HG03139 (cell line): Measurements from ENCODE around the gene KDM8.

Experiments
- ATAC-seq: cut with Tn5 transposase; IDR thresholded peaks from one replicate; pipeline ENCODE4 v1.9.1; 2021; ENCODE audit not compliant: unreplicated experiment

KDM8 gene

GRCh38 chr16:27203507-27204311, at the start of gene KDM8:
Gene KDM8, plus strand, starts transcription at chr16:27203526. Its CDS starts 6,598 bp downstream, at chr16:27210124.
- peak; percentile 70 for ATAC-seq

- no peak for ATAC-seq
Observed at GRCh38 chr16:27154705-27155521, 48.4 kb upstream of the KDM8 start.

- no peak for ATAC-seq
Observed at GRCh38 chr16:27156579-27156978, 46.7 kb upstream of the KDM8 start.

GRCh38 chr16:27161398-27161797, 41.9 kb upstream of the KDM8 start:
- ATAC-seq = no peak

GRCh38 chr16:27164352-27164751, 39.0 kb upstream of the KDM8 start:
- no peak for ATAC-seq

GRCh38 chr16:27165576-27165975, 37.8 kb upstream of the KDM8 start:
- no peak for ATAC-seq

GRCh38 chr16:27168790-27169189, 34.5 kb upstream of the KDM8 start:
- no peak for ATAC-seq

GRCh38 chr16:27169511-27170071, 33.7 kb upstream of the KDM8 start:
- no peak for ATAC-seq

GRCh38 chr16:27171584-27171983, 31.7 kb upstream of the KDM8 start:
- ATAC-seq = no peak

- no peak for ATAC-seq
Observed at GRCh38 chr16:27174007-27174406, 29.3 kb upstream of the KDM8 start.

GRCh38 chr16:27174798-27175197, 28.5 kb upstream of the KDM8 start:
- no peak for ATAC-seq

GRCh38 chr16:27175888-27176287, 27.4 kb upstream of the KDM8 start:
- ATAC-seq = no peak

- no peak for ATAC-seq
Observed at GRCh38 chr16:27177031-27177774, 26.1 kb upstream of the KDM8 start.

GRCh38 chr16:27179500-27180072, 23.7 kb upstream of the KDM8 start:
- peak; percentile 73 for ATAC-seq

- no peak for ATAC-seq
Observed at GRCh38 chr16:27181019-27181790, 22.1 kb upstream of the KDM8 start.

- no peak for ATAC-seq
Observed at GRCh38 chr16:27182906-27183405, 20.4 kb upstream of the KDM8 start.

- no peak for ATAC-seq
Observed at GRCh38 chr16:27185776-27186130, 17.6 kb upstream of the KDM8 start.

GRCh38 chr16:27188633-27189032, 14.7 kb upstream of the KDM8 start:
- ATAC-seq = no peak

GRCh38 chr16:27189335-27189972, 13.9 kb upstream of the KDM8 start:
- ATAC-seq = no peak
